ENCODE measurements around the gene BICC1.

- TF ChIP-seq CTCF (IDR thresholded peaks at IDR 0.05; ENCODE audit: low read depth, low read length), result no peak
- no peak for TF ChIP-seq POLR2A (IDR thresholded peaks at IDR 0.05; ENCODE audit: extremely low read depth, insufficient read length)
Measured at GRCh38 chr10:58775960-58776567, 263.4 kb downstream of the BICC1 start.
